T-helper 17 cell (primary cell): ENCODE measurements around the gene TMOD2. TPM values are rescaled to one million over a fixed set of nuclear protein-coding genes. Genes with fewer than 3 reads are reported as not detected.
"Not testable (repeated sequence)": the region's sequence is repeated elsewhere in the genome, so short reads cannot be mapped to it uniquely, and the experiment has no call there.

ENCODE experiments used
- ATAC-seq: fragments of 150-1000 bp; cut with Tn5 transposase; 2 replicates; pipeline ENCODE4 v1.10.0; 2021; ENCODE audit warnings: mild to moderate bottlenecking, moderate library complexity
- DNase-seq, 3 donors: peaks; one replicate each; pipeline versions ENCODE4 v3.0.0 to v3.0.0-alpha.2; 2020 to 2021
- H3K9me3 ChIP-seq: one replicate; pipeline ENCODE4 v1.7.0; 2013; ENCODE audit warnings: low read length, mild to moderate bottlenecking; ENCODE audit not compliant: control insufficient read depth, poor library complexity, severe bottlenecking
- H3K27ac Mint-ChIP-seq: one replicate; pipeline ENCODE4 v1.8.0; 2022; ENCODE audit warnings: mild to moderate bottlenecking, moderate library complexity, mixed read lengths
- H3K27me3 Mint-ChIP-seq: one replicate; pipeline ENCODE4 v1.8.0; 2022; ENCODE audit warnings: mixed read lengths
- H3K36me3 Mint-ChIP-seq: one replicate; pipeline ENCODE4 v1.8.0; 2022; ENCODE audit warnings: low read depth, mixed read lengths
- H3K4me1 Mint-ChIP-seq: one replicate; pipeline ENCODE4 v1.8.0; 2022; ENCODE audit warnings: mild to moderate bottlenecking, mixed read lengths
- H3K4me3 Mint-ChIP-seq: one replicate; pipeline ENCODE4 v1.8.0; 2022; ENCODE audit warnings: mild to moderate bottlenecking, moderate library complexity, mixed read lengths
- total RNA-seq, 4 donors: library from RNA in 2 of 4; stranded (reverse) in 2 of 4; gene quantifications; one replicate each; pipeline ENCODE4 v1.2.3 and lab custom pipeline; 2022 to 2026

The TMOD2 gene
- total RNA-seq, 2 donors from 2014 or later: 8.0 to 9.5 TPM

- no peak overlapping the region for H3K4me3 Mint-ChIP-seq
- peaks cover 26% of the 10 kb centered on the region for H3K4me1 Mint-ChIP-seq
- DNase-seq: no peak
- H3K9me3 ChIP-seq: no peaks in the 10 kb centered on the region
- no peaks in the 10 kb centered on the region for H3K27me3 Mint-ChIP-seq
- peaks cover 15% of the 10 kb centered on the region for H3K36me3 Mint-ChIP-seq
- no peak for ATAC-seq
- no peak overlapping the region for H3K27ac Mint-ChIP-seq
These were observed 14.9 kb downstream of the TMOD2 start for GRCh38 chr15:51766341-51766740.

- peak; percentile 48 for ATAC-seq
- Mint-ChIP-seq H3K4me3 (no peak overlapping the region), H3K36me3 (peaks cover 18% of the 10 kb centered on the region), H3K27ac (peak overlapping the region; percentile 41), H3K27me3 (no peaks in the 10 kb centered on the region), H3K4me1 (peaks cover 30% of the 10 kb centered on the region)
- no peaks in the 10 kb centered on the region for H3K9me3 ChIP-seq
- DNase-seq: no peak
These were observed 16.6 kb downstream of the TMOD2 start for GRCh38 chr15:51768018-51768417.

- Mint-ChIP-seq H3K4me3 (no peak overlapping the region), H3K4me1 (peaks cover 18% of the 10 kb centered on the region), H3K36me3 (peaks cover 16% of the 10 kb centered on the region), H3K27ac (no peak overlapping the region), H3K27me3 (no peaks in the 10 kb centered on the region)
- no peak for DNase-seq
- no peak for ATAC-seq
- no peaks in the 10 kb centered on the region for H3K9me3 ChIP-seq
These were observed 19.5 kb downstream of the TMOD2 start for GRCh38 chr15:51770902-51771301.

- no peak for ATAC-seq
These were observed 20.4 kb downstream of the TMOD2 start for GRCh38 chr15:51771773-51772172.

GRCh38 chr15:51774916-51775315, 23.5 kb downstream of the TMOD2 start:
- DNase-seq: no peak
- Mint-ChIP-seq H3K27ac (no peak overlapping the region), H3K36me3 (peaks cover 10% of the 10 kb centered on the region), H3K4me1 (peaks cover 15% of the 10 kb centered on the region), H3K27me3 (no peaks in the 10 kb centered on the region), H3K4me3 (no peak overlapping the region)
- ATAC-seq: no peak
- H3K9me3 ChIP-seq: no peaks in the 10 kb centered on the region

More at GRCh38 chr15:51771773-51772172, 20.4 kb downstream of the TMOD2 start:
- no peaks in the 10 kb centered on the region for H3K9me3 ChIP-seq
- H3K27ac Mint-ChIP-seq: peak overlapping the region; percentile 29
- no peak for DNase-seq
- H3K36me3 Mint-ChIP-seq: peaks cover 14% of the 10 kb centered on the region
- no peaks in the 10 kb centered on the region for H3K27me3 Mint-ChIP-seq
- H3K4me3 Mint-ChIP-seq: no peak overlapping the region
- peaks cover 22% of the 10 kb centered on the region for H3K4me1 Mint-ChIP-seq

GRCh38 chr15:51775967-51776816, 24.8 kb downstream of the TMOD2 start:
- Mint-ChIP-seq H3K27ac (no peak overlapping the region), H3K4me1 (peaks cover 8% of the 10 kb centered on the region), H3K36me3 (peaks cover 3% of the 10 kb centered on the region), H3K4me3 (no peak overlapping the region), H3K27me3 (no peaks in the 10 kb centered on the region)
- no peaks in the 10 kb centered on the region for H3K9me3 ChIP-seq
- ATAC-seq (peak; percentile 78), DNase-seq (peak in 2 of 3 donors; percentile 19 to 37)

GRCh38 chr15:51776952-51777569, 25.7 kb downstream of the TMOD2 start:
- no peak overlapping the region for H3K4me3 Mint-ChIP-seq
- peaks cover 6% of the 10 kb centered on the region for H3K4me1 Mint-ChIP-seq
- DNase-seq (peak in 2 of 3 donors; percentile 26 to 55), ATAC-seq (peak; percentile 83)
- no peaks in the 10 kb centered on the region for H3K9me3 ChIP-seq
- no peaks in the 10 kb centered on the region for H3K27me3 Mint-ChIP-seq
- H3K36me3 Mint-ChIP-seq: peaks cover under 1% of the 10 kb centered on the region
- H3K27ac Mint-ChIP-seq: no peak overlapping the region

- no peak for ATAC-seq
- peaks cover 4% of the 10 kb centered on the region for H3K4me1 Mint-ChIP-seq
- no peak overlapping the region for H3K27ac Mint-ChIP-seq
- no peak for DNase-seq
- peaks cover 2% of the 10 kb centered on the region for H3K36me3 Mint-ChIP-seq
- no peak overlapping the region for H3K4me3 Mint-ChIP-seq
- no peaks in the 10 kb centered on the region for H3K9me3 ChIP-seq
- H3K27me3 Mint-ChIP-seq: no peaks in the 10 kb centered on the region
These were observed 29.2 kb downstream of the TMOD2 start for GRCh38 chr15:51780636-51781035.

- no peaks in the 10 kb centered on the region for H3K9me3 ChIP-seq
- no peak overlapping the region for H3K27ac Mint-ChIP-seq
- H3K4me3 Mint-ChIP-seq: no peak overlapping the region
- DNase-seq: no peak
- ATAC-seq: no peak
- no peaks in the 10 kb centered on the region for H3K27me3 Mint-ChIP-seq
- no peaks in the 10 kb centered on the region for H3K4me1 Mint-ChIP-seq
- peaks cover 2% of the 10 kb centered on the region for H3K36me3 Mint-ChIP-seq
These were observed 30.1 kb downstream of the TMOD2 start for GRCh38 chr15:51781506-51781905.

- Mint-ChIP-seq H3K27me3 (no peaks in the 10 kb centered on the region), H3K36me3 (peaks cover 2% of the 10 kb centered on the region), H3K27ac (no peak overlapping the region), H3K4me3 (no peak overlapping the region), H3K4me1 (no peaks in the 10 kb centered on the region)
- ATAC-seq: no peak
- no peak for DNase-seq
- H3K9me3 ChIP-seq: no peaks in the 10 kb centered on the region
These were observed 31.0 kb downstream of the TMOD2 start for GRCh38 chr15:51782357-51782896.

- no peaks in the 10 kb centered on the region for H3K4me1 Mint-ChIP-seq
- H3K27me3 Mint-ChIP-seq: no peaks in the 10 kb centered on the region
- no peaks in the 10 kb centered on the region for H3K9me3 ChIP-seq
- peaks cover 2% of the 10 kb centered on the region for H3K36me3 Mint-ChIP-seq
- DNase-seq (no peak), ATAC-seq (no peak)
- H3K4me3 Mint-ChIP-seq: no peak overlapping the region
- no peak overlapping the region for H3K27ac Mint-ChIP-seq
These were observed 32.6 kb downstream of the TMOD2 start for GRCh38 chr15:51783967-51784366.

- ATAC-seq, H3K9me3 ChIP-seq, DNase-seq, H3K27me3 Mint-ChIP-seq, H3K36me3 Mint-ChIP-seq, H3K27ac Mint-ChIP-seq, H3K4me1 Mint-ChIP-seq, H3K4me3 Mint-ChIP-seq: not testable (repeated sequence)
These were observed 35.7 kb downstream of the TMOD2 start for GRCh38 chr15:51787130-51787529.

GRCh38 chr15:51792474-51792873, 41.1 kb downstream of the TMOD2 start:
- not testable (repeated sequence) for H3K36me3 Mint-ChIP-seq, H3K4me3 Mint-ChIP-seq, DNase-seq, H3K9me3 ChIP-seq, ATAC-seq, H3K27me3 Mint-ChIP-seq, H3K27ac Mint-ChIP-seq, H3K4me1 Mint-ChIP-seq
